CD4-positive, CD25-positive, alpha-beta regulatory T cell (primary cell): ENCODE measurements around the gene ABHD12. TPM values are rescaled to one million over a fixed set of nuclear protein-coding genes. Genes with fewer than 3 reads are reported as not detected.

Experiments
- ATAC-seq, 2 donors: fragments of 150-1000 bp; cut with Tn5 transposase; one replicate each; pipeline ENCODE4 v1.10.0; 2021; ENCODE audit warnings: low read depth in 2 of 2, moderate number of reproducible peaks in 2 of 2, moderate library complexity in 1 of 2
- DNase-seq, 3 donors: peaks; one replicate each; pipeline versions ENCODE4 v3.0.0 to v3.0.0-alpha.2; 2012 to 2022; ENCODE audit warnings: mixed read lengths in 1 of 3
- H3K27ac ChIP-seq: one replicate; pipeline ENCODE4 v1.7.0; 2013; ENCODE audit warnings: mild to moderate bottlenecking, low read length; ENCODE audit not compliant: insufficient read depth, poor library complexity, severe bottlenecking
- H3K27me3 ChIP-seq: one replicate; pipeline ENCODE4 v1.7.0; 2013; ENCODE audit warnings: low read length; ENCODE audit not compliant: control insufficient read depth, insufficient read depth
- H3K36me3 ChIP-seq: one replicate; pipeline ENCODE4 v1.7.0; 2013; ENCODE audit warnings: mild to moderate bottlenecking, low read length, moderate library complexity; ENCODE audit not compliant: control insufficient read depth, insufficient read depth
- H3K4me1 ChIP-seq: 2 replicates; pipeline ENCODE4 v1.7.0; 2013; ENCODE audit warnings: mild to moderate bottlenecking, low read length; ENCODE audit not compliant: insufficient read depth, control insufficient read depth, poor library complexity, severe bottlenecking
- H3K4me3 ChIP-seq: one replicate; pipeline ENCODE4 v1.7.0; 2013; ENCODE audit warnings: low read depth, mild to moderate bottlenecking, low read length, moderate library complexity
- H3K9me3 ChIP-seq, 2 experiments: 1 replicate in 1 of 2; 2 replicates in 1 of 2; pipeline ENCODE4 v1.7.0; 2013; ENCODE audit warnings: low read length in 2 of 2, mild to moderate bottlenecking in 1 of 2, moderate library complexity in 1 of 2; ENCODE audit not compliant: control insufficient read depth in 2 of 2
- H3K27ac Mint-ChIP-seq, 3 donors: one replicate each; pipeline ENCODE4 v1.8.0; 2020 to 2022; ENCODE audit warnings: mild to moderate bottlenecking in 3 of 3, mixed read lengths in 3 of 3, moderate library complexity in 2 of 3
- H3K27me3 Mint-ChIP-seq: one replicate; pipeline ENCODE4 v1.8.0; 2022; ENCODE audit warnings: mild to moderate bottlenecking, mixed read lengths
- H3K36me3 Mint-ChIP-seq: one replicate; pipeline ENCODE4 v1.8.0; 2020; ENCODE audit warnings: mixed read lengths
- H3K4me1 Mint-ChIP-seq, 4 donors: one replicate each; pipeline ENCODE4 v1.8.0; 2020 to 2022; ENCODE audit warnings: mixed read lengths in 4 of 4, mild to moderate bottlenecking in 1 of 4
- H3K4me3 Mint-ChIP-seq, 4 donors: one replicate each; pipeline ENCODE4 v1.8.0; 2020 to 2022; ENCODE audit warnings: mild to moderate bottlenecking in 4 of 4, mixed read lengths in 4 of 4, moderate library complexity in 3 of 4
- H3K9me3 Mint-ChIP-seq, 7 donors: one replicate each; pipeline ENCODE4 v1.8.0; 2020 to 2022; ENCODE audit warnings: mixed read lengths in 7 of 7, mild to moderate bottlenecking in 3 of 7, moderate library complexity in 2 of 7
- polyA plus RNA-seq, 4 donors: library from polyadenylated mRNA; unstranded; fragments of 300-500 nt; fragmentation: Illumina TruSeq; gene quantifications; one replicate each; pipeline ENCODE4 v1.2.3, GENCODE V29; 2021
- total RNA-seq: library from RNA; stranded (reverse); gene quantifications from one replicate; pipeline ENCODE4 v1.2.3, GENCODE V29; 2022

ABHD12 gene
- total and polyA plus RNA-seq, 5 donors from 2014 or later, result 26.8 to 44.1 (median 27.9) TPM

DNA sequence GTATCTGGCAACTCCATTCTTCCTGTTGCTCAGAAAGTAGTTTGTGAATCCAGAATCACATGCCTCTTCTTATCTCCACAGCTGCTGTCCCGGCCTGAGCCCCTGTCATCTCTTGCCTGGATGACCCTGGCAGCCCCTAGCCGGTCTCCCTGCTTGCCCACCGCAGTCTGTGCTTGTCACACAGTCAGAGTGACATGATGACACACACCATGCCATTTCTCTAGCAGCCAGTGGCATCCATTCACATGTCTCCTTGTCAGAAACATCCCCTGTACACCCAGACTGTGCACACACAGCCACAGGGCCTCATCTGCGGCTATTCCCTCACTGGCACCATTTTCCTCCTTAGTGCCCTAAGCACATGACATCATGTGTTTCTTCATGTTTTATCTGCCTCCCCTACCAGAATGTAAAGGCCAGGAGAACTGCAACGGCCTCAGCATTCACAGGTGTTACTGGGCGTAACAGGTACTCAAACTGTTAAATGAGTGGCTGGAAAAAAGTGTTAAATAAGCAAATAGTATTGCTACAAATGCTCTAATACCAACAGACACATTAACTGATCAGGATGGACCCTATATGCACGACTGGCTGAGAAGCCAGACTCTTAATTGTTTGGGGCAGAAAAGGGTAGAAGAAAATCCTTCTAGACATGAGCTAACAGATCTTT lies 9.6 kb downstream of the ABHD12 start:
- Mint-ChIP-seq H3K27me3 (no peaks in the 10 kb centered on the region), H3K9me3 (peaks cover 0 to 3% (median 0%) of the 10 kb centered on the region in 7 donors), H3K27ac (peak overlapping the region in 2 of 3 donors; percentile 2 to 65), H3K4me1 (peaks cover 9 to 51% (median 25%) of the 10 kb centered on the region in 4 donors), H3K4me3 (no peak overlapping the region), H3K36me3 (peaks cover 26% of the 10 kb centered on the region)
- Histone ChIP-seq H3K27ac (no peak overlapping the region), H3K36me3 (peaks cover 3% of the 10 kb centered on the region), H3K4me1 (no peaks in the 10 kb centered on the region), H3K9me3 (no peaks in the 10 kb centered on the region), H3K27me3 (no peaks in the 10 kb centered on the region), H3K4me3 (no peak overlapping the region)
- DNase-seq (no peak), ATAC-seq (no peak)

DNA sequence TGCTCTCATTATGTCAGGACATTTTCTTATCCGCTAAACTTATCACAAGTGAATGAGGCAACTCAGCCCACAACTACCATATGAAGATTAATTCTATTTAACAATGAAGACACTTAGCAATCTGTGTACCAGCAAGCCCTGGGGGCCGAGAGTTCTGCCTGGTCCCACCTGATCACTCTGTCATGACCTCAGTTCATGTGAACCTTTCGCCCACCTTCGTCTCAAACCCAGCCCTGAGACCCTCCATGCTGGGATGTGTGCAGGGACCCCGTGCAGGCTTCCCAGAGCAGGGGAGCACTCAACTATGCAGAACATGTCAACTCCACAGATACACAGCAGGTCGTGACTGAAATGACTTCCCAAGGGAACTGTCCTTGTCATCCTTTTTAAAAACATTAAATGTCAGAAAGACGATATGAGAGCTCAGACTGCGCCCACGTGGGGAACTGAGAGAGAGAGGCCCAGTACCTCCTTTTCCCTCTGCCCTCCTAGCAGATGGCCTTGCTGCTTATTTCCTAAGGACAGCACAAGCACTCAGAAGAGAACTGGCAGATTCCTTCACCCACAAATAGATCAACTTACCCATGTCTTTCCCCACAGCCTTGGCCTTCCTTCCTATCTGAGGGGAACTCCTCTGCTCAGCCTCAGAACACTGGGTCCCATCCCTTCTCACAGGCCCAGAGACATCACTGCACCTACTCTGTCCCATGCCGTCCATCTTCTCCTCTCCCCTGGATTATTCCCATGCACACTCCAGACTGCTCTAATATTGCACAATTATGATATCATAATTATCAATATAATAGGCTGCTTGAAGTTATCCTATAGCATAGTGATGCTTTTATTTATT lies 11.5 kb downstream of the ABHD12 start:
- H3K9me3 Mint-ChIP-seq, result peaks cover 0 to 3% (median 0%) of the 10 kb centered on the region in 7 donors
- H3K27me3 Mint-ChIP-seq, result no peaks in the 10 kb centered on the region
- no peaks in the 10 kb centered on the region for H3K9me3 ChIP-seq
- H3K36me3 ChIP-seq, result peaks cover 3% of the 10 kb centered on the region
- H3K36me3 Mint-ChIP-seq, result peaks cover 32% of the 10 kb centered on the region
- H3K4me1 ChIP-seq, result no peaks in the 10 kb centered on the region
- H3K27ac ChIP-seq, result no peak overlapping the region
- H3K27me3 ChIP-seq, result no peaks in the 10 kb centered on the region
- no peak overlapping the region for H3K4me3 Mint-ChIP-seq
- DNase-seq, result no peak
- H3K27ac Mint-ChIP-seq, result peak overlapping the region in 2 of 3 donors; percentile 65 to 84
- H3K4me1 Mint-ChIP-seq, result peaks cover 9 to 52% (median 23%) of the 10 kb centered on the region in 4 donors
- H3K4me3 ChIP-seq, result no peak overlapping the region
- no peak for ATAC-seq

DNA sequence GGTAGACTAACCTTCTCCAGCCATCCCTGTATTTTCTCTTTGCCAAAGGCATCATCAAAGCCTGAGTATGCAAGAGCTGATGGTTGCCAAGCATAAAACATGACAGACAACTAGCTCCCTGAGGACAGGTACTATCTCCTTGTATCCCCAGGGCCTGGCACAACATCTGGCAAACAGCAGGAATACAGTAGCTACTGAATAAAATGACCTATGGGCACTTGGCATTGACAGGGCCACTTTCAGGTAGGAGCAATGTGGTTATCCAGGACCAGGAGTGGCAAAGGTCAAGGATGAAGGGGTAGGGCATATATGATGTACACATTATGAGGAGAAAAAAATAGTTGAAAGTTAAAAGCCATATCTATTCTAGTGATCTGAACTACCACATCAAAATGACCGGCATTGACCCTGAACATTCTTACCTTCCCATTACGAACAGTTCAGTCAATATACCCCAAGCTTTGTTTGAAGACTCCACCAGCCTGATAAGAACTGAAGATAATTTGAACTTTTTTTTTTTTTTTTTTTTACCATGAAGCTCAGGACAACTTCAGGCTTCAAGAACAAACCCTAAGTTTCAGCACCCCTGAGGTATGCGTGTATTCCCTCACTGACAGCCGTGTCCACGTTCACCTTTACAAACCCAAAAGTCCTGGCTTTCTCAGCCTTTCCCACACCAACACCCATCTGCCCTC lies 12.3 kb downstream of the ABHD12 start:
- no peaks in the 10 kb centered on the region for H3K4me1 ChIP-seq
- ATAC-seq, result no peak
- DNase-seq, result no peak
- Mint-ChIP-seq H3K4me3 (no peak overlapping the region), H3K27me3 (no peaks in the 10 kb centered on the region), H3K27ac (peak overlapping the region in 2 of 3 donors; percentile 65 to 84), H3K36me3 (peaks cover 40% of the 10 kb centered on the region), H3K4me1 (peaks cover 9 to 52% (median 23%) of the 10 kb centered on the region in 4 donors), H3K9me3 (peaks cover 0 to 3% (median 0%) of the 10 kb centered on the region in 7 donors)
- no peaks in the 10 kb centered on the region for H3K9me3 ChIP-seq
- H3K4me3 ChIP-seq, result no peak overlapping the region
- no peaks in the 10 kb centered on the region for H3K27me3 ChIP-seq
- H3K27ac ChIP-seq, result no peak overlapping the region
- peaks cover 3% of the 10 kb centered on the region for H3K36me3 ChIP-seq

DNA sequence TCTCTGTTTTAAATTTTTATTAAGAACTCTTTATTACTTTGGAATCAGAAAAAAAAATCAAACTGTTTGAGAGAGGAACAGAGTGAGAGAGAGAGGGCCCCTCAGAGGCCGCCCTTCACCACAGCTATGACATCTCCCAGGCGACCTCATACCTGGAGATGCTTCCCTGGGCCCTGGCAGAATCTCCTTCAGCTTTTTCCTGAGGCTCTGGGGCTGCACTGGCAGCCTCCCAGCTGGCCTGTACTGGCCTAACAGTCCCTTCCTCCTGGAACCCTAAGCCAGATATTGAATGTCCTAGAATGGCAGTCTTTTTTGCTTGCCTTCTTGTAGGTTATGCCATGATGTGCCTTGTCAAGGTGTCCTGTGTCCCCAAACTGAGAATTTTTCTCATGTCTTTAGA lies 13.7 kb downstream of the ABHD12 start:
- Histone ChIP-seq H3K4me1 (no peaks in the 10 kb centered on the region), H3K9me3 (no peaks in the 10 kb centered on the region), H3K36me3 (no peaks in the 10 kb centered on the region), H3K27ac (no peak overlapping the region), H3K27me3 (no peaks in the 10 kb centered on the region), H3K4me3 (no peak overlapping the region)
- no peak for ATAC-seq
- no peak overlapping the region for H3K27ac Mint-ChIP-seq
- peaks cover 34% of the 10 kb centered on the region for H3K36me3 Mint-ChIP-seq
- peaks cover 0 to 3% (median 0%) of the 10 kb centered on the region in 7 donors for H3K9me3 Mint-ChIP-seq
- DNase-seq, result no peak
- no peak overlapping the region for H3K4me3 Mint-ChIP-seq
- H3K27me3 Mint-ChIP-seq, result no peaks in the 10 kb centered on the region
- H3K4me1 Mint-ChIP-seq, result peaks cover 2 to 39% (median 17%) of the 10 kb centered on the region in 4 donors

DNA sequence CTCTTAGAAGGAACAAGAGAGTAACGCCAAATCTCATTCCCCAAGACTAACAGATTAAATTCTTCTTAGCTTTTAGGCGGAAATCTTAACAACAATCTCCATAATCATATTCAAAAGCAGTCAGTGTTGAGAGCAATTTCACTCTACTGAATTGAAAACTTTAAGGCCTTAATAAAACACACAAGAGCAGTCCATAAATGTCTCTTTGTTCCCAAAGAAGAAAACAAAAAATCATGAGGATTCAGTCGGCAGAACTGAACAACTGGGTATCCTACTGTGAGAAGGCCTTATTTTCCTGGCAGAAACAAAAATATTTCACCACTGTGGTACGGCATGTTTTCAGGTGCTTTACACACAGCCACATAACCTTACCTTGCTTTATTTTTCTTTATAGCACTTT lies 14.4 kb downstream of the ABHD12 start:
- no peak for DNase-seq
- Histone ChIP-seq H3K27me3 (no peaks in the 10 kb centered on the region), H3K4me3 (no peak overlapping the region), H3K27ac (no peak overlapping the region), H3K9me3 (no peaks in the 10 kb centered on the region), H3K4me1 (no peaks in the 10 kb centered on the region), H3K36me3 (no peaks in the 10 kb centered on the region)
- Mint-ChIP-seq H3K4me1 (peaks cover 0 to 42% (median 17%) of the 10 kb centered on the region in 4 donors), H3K4me3 (no peak overlapping the region), H3K27me3 (no peaks in the 10 kb centered on the region), H3K36me3 (peaks cover 29% of the 10 kb centered on the region), H3K27ac (no peak overlapping the region), H3K9me3 (peaks cover 0 to 3% (median 0%) of the 10 kb centered on the region in 7 donors)
- ATAC-seq, result no peak

DNA sequence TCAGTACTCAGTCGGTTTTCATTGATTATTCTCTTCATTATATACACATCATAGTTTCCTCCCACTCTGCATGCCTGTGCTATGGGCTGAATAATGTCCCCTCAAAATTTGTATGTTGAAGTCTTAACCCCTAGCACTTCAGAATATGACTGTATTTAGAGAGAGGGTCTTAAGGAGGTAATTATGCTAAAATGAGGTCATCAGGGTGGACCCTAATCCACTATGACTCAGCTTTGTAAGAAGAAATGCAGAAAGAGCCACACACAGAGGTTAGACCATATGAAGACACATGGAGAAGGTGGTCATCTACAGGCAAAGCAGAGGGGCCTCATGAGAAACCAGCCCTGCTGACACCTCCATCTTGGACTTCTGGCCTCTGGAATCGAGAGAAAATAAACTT lies 15.8 kb downstream of the ABHD12 start:
- no peak overlapping the region for H3K27ac Mint-ChIP-seq

DNA sequence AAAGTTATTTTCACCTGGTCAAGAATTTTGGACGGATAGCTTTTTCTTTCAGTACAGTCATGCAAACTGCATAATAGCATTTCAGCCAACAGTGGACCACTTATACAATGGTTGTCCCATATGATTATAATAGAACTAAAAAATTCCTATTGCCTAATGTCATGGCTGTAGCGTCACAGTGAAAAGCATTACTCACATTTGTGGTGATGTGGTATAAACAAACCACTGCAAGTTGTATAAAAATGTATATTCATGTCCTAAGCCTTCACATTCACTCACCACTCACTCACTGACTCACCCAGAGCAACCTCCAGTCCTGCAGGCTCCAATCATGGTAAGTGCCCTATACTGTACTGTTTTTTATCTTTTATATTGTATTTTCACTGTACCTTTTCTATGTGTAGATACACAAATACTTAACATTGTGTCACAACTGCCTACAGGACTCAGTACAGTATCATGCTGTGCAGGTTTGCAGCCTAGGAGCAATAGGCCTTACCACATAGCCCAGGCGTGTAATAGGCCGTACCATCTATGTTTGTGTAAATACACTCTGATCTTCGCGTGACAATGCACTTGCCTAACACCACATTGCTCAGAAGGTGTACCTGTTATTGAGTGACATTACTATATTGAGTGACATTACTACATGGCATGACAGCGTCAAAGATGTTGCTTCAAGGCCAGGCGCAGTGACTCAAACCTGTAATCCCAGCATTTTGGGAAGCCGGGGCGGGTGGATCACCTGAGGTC lies 17.9 kb downstream of the ABHD12 start:
- Mint-ChIP-seq H3K4me3 (no peak overlapping the region), H3K9me3 (no peaks in the 10 kb centered on the region), H3K36me3 (peaks cover 29% of the 10 kb centered on the region), H3K27ac (no peak overlapping the region), H3K27me3 (no peaks in the 10 kb centered on the region), H3K4me1 (peaks cover 5 to 31% (median 12%) of the 10 kb centered on the region in 4 donors)
- H3K36me3 ChIP-seq, result no peaks in the 10 kb centered on the region
- no peaks in the 10 kb centered on the region for H3K27me3 ChIP-seq
- ATAC-seq (no peak), DNase-seq (no peak)
- no peak overlapping the region for H3K27ac ChIP-seq
- no peak overlapping the region for H3K4me3 ChIP-seq
- no peaks in the 10 kb centered on the region for H3K4me1 ChIP-seq
- H3K9me3 ChIP-seq, result no peaks in the 10 kb centered on the region

More for the DNA sequence above, 15.8 kb downstream of the ABHD12 start:
- Mint-ChIP-seq H3K4me3 (no peak overlapping the region), H3K4me1 (peaks cover 5 to 44% (median 14%) of the 10 kb centered on the region in 4 donors), H3K9me3 (peaks cover 0 to 2% (median 0%) of the 10 kb centered on the region in 7 donors), H3K27me3 (no peaks in the 10 kb centered on the region), H3K36me3 (peaks cover 31% of the 10 kb centered on the region)
- Histone ChIP-seq H3K27ac (no peak overlapping the region), H3K36me3 (no peaks in the 10 kb centered on the region), H3K9me3 (no peaks in the 10 kb centered on the region), H3K4me3 (no peak overlapping the region), H3K4me1 (no peaks in the 10 kb centered on the region), H3K27me3 (no peaks in the 10 kb centered on the region)
- ATAC-seq (no peak), DNase-seq (no peak)
